NCI-H1105 (cell line): ENCODE results near the gene DYRK1B.
A peak's percentile ranks its signal among the peaks of the same experiment; 100 is the strongest.
"Not testable (repeated sequence)": the region's sequence is repeated elsewhere in the genome, so short reads cannot be mapped to it uniquely, and the experiment has no call there.

Experiments
- DNase-seq: peaks from one replicate; lab custom pipeline; 2025; lab: John Stamatoyannopoulos, UW

Gene DYRK1B

DNA sequence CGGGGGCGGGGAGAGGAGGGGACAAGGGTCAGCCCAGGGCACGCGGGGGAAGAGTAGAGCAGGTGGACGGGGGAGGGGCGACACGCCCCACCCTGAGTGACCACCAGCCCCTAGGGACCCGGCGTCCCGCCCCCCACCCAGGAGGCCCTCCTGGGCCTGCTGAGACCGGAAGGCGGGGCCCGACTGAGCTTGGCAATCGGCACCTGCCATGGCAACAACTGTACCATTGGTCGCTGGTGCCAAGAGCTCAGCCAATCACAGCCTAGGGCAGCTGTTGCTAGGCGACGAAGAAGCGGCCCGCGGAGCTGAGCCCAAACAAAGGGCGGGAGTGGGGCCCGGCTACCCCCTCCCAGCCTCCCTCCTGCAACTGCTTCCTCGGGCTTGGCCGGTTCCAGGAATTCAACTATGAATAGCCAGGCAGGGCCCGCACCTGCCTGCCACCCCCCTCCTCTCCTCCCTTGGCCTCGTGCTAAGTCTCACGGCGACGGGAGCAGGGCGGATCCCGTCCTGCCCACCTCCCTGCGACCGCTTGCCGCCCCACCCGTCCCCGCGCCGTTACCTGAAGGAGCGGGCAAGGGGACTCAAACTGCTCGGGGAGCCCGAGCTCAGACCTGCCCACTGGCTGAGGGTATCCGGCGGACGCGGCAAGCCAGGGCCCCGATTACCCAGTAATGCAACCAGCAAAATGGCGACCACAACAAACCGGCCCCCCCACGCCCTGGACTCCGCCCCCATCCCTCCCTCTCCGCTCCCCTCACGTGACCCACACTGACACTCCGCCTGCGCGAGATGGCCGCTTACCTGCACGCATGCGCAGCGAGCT is at the start of gene DYRK1B:
Gene DYRK1B, minus strand, starts transcription at position 699 of the 823 bp plus-strand sequence. CDS start 2,295 bp downstream, outside the sequence.
- DNase-seq: peak; percentile 99

DNA sequence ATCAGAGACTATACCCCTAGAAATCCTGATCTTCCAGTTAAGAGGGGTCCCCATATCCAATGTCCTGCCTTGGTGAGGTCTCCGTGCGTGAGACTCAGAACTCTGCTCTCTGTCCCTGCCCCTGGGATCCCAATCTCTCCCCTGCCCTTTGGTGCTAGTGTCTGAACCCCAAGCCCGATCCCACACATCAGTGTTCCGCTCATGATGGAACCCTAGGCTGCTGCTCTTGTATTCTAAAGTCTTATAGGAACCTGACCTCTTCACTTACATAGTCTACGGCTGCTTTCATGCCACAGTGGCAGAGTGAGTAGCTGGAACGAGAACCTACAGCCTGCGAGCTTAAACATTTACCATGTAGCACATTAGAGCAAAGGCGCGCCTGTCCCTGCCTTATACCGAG is 48.7 kb upstream of the DYRK1B start:
- DNase-seq: not testable (repeated sequence)

DNA sequence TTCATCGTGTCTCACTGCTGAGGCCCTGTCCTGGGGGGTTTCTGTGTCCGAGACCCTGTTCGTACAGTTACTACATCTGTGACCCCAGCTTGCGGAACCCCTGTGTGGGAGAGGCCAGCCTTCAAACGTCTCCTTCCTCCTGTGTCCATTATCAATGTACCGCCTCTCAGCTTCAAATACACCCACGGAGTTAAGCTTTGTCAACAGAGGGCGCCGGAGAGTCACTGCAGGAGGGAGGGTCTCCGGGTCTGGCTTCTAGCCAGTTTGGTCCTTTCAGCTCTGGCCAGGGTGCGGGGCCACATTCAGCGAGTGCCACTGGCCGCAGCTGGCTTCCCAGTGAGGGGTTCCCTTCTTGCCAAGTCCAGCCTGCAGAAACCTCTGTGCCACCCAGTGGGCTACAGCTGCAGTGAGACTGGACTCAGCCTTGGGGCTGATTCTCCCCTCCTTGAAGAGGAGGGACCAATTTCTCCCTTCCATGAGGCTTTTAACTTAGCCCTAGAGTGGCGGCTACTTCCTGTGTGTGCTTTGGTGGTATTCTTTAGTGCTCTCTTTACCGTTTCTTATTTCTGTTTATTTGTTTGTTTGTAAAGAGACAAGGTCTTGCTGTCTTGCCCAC is 47.6 kb upstream of the DYRK1B start:
- DNase-seq: not testable (repeated sequence)

DNA sequence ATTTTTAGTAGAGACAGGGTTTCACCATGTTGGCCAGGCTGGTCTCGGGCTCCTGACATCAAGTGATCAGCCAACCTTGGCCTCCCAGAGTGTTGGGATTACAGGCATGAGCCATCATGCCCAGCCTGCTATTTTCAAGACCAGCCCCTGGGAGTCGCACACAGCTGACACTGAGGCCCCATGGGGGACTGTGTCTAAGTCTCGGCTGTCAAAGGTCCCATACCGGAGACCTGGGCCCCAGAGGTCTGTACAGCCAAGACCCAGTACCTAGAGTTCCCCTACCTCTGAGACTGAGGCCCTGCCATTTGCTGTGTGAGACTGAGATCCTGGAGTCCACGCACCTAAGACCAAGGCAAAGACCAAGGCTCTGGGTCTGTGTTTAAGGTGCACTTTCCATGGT is 46.3 kb upstream of the DYRK1B start:
- not testable (repeated sequence) for DNase-seq

DNA sequence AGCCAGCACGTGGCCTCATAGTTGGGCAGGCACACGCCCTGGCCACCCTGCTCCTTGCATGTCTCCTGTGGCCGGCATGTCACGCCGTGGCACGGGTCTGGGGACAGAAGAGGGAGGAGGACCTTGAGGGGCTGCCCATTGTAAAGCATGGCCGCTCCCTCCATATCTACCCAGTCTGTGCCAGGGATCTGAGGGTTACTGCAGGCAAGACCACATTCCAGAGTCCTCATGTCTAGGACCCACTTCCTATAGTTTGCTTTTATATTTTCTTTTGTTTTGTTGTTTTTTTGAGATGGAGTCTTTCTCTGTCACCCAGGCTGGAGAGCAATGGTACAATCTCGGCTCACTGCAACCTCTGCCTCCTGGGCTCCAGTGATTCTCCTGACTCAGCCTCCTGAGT is 45.8 kb upstream of the DYRK1B start:
- DNase-seq: not testable (repeated sequence)

DNA sequence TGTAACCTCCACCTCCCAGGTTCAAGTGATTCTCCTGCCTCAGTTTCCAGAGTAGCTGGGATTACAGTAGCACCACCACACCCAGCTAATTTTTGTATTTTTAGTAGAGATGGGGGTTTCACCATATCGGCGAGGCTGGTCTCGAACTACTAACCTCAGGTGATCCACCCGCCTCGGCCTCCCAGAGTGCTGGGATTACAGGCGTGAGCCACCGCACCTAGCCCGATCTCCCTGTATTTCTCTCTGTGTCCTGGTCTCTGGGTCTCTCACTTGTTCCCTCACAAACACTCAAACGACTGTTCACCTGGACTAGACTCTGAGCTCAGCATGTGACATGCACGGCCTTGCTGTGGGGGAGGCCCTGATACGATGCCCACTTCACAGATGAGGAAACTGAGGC is 44.9 kb upstream of the DYRK1B start:
- not testable (repeated sequence) for DNase-seq

DNA sequence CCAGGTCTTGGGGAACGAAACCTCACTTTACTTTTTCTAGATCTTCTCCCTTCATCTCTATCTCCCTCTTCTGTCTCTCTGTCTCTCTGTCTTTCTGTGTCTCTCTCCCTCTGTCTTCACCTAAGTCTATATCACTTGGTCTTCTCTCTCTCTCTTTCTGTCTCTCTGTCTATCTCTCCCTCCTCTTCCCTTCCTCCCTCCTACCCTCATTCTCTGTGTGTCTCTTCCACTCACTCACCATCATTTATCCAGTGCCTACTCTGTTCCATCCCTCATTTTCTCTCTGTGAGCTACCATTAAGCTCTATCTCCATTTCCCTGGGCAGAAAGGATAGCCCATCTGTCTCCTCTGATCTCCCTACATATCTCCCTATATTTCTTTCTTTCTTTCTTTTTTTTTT is 44.4 kb upstream of the DYRK1B start:
- DNase-seq: no peak

DNA sequence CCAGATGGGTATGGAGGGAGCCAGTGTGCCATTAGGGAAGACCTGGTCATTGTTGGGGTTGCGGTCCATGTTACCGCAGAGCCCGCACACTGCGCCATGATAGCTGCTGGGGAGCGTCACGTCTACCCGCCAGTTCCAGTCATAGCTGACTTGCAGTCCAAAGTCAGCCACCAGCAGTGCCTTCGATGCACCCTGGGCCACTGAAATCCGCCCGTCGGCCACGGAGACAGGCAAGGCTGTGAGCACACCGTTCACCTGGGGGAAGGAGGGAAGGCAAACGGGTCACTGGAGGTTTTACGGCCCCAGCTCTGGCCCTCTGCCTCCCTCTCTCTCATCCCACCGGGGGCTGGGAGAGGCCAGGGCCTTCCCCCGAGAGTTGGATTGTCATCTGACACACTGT is 44.0 kb upstream of the DYRK1B start:
- DNase-seq: not testable (repeated sequence)

DNA sequence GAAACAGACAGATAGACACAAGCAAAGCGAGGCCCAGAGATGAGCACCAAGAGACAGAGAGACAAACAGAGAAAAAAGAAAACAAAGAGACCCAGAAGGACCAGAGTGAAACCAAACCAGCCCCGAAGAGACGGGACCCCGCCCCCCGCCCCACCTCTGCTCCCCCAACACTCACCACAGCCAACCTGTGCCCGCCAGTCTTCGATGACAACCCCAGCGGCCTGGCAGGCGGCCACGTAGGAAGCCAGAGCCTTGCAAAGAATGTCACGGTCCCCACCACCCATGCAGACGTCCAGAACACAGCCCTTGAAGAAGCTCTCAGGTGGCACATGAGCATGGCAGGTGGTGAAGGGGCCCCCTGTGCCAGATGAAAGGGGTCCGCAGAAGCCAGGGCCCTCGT is 43.5 kb upstream of the DYRK1B start:
- not testable (repeated sequence) for DNase-seq

DNA sequence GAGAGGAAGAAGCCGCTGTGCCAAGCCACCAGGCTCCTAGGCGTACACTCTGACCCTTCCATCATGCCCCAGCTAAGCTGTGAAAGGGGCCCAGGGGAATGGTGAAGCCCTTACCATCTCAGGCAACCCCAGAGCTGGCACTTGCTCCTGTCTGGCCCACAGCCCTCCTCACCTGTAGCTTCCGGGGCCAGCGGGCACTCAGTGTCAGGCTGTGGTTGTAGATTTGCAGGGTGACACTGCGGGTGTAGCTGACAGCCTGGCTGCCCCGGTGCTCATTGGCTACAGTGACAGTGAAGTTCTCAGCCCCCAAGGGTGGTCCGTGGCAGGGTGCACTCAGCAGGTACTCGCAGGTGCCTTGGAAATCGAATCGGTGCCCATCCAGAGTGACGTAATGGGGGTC is 42.5 kb upstream of the DYRK1B start:
- not testable (repeated sequence) for DNase-seq

DNA sequence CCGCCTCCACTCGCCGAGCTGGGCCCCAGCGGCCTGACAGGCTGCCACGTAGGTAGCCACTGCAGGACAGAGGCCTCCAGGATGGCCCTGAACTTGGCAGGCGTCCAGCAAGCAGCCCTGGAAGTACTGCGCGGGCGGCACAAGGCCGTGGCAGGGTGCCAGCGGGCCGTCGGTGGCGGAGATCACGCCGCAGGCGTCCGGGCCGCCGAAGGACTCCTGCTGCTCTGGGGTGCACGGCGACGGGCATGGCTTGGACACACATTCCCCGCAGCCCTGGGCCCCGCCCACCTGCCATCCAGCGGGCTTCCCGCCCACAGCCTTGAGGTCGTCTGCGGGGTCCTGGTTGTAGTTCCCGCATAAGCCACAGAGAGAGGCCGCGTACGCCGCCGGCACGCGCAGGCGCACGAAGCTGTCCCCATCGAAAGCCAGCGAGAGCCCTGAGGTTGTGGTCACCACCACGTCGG is 41.5 kb upstream of the DYRK1B start:
- DNase-seq: not testable (repeated sequence)

DNA sequence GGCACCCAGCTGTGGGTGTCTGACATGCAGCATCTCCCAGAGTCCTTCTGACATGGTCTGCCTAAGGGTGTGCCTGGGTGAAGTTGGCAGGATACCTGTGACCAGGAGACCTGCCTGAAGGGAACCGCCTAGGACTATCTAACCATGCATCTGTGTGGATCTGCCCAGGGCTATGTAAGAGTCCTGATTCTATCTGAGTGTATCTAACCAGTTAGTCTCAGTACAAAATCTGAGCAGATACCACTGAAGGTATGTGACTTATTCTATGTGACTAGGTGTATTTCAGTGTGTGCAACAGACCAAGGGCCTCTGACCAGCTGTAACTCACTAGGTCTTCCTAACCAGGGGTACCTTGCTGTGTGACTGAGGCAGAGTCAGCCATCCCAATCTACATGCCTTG is 40.4 kb upstream of the DYRK1B start:
- DNase-seq: no peak

DNA sequence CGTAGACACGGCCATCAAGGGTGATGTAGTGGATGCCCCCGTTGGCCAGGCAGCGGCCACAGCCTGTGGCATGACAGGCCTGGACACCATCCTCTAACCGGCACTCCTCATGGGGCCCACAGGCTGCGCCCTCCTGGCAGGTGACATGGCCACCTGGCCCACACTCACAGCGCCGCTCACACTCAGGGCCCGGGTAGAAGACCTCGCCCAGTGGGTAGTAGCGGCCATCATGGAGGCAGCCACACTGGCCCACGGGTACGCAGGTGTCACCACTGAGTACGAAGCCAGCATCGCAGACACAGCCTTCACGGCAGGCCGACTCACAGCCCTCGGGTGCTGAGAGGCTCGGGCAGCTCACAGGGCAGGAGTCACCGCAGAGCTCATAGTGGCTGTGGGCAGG is 39.4 kb upstream of the DYRK1B start:
- DNase-seq: no peak

DNA sequence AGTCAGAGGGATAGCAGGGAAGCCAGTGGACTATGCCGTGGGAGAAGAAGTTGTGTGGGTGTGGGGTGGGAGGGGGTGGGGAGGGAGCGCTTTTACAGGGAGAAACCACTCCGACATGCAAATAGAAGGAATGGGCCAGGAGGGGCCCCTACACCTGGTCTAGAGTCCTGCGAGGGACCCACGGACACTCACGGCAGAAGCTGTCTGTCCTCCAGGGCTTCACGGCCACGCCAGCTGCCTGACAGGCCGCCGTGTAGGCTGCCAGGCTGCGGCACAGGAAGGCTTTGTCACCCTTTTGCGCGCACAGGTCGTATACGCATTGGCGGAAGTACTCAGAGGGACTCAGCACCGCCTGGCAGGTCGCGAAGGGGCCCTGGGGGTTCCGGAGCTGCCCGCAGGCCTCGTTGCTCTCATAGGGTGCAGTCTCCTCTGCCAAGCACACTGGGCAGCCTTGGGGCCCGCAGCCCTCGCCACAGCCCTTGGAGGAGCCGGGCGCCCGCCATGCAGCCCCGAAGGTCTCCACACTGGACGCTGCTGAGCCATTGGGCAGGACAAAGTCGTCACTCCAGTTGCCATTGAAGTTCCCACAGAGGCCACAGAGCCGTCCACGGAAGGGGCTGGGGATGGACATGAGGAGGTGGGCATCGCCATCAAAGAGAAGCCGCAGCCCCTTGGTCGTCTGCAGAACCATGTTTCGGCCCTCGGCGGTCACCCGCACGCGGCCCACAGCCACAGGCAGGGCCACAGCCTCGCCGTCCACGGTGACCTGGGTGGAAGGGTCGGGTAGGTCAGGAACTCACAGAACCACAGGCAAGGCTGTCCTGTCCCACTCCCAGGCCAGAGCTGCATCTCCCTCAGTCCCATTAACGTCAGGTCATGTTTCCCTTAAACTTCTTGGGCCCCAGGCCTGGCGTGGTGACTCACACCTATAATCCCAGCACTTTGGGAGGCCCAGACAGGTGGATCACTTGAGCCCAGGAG is 38.2 kb upstream of the DYRK1B start:
- DNase-seq: no peak

DNA sequence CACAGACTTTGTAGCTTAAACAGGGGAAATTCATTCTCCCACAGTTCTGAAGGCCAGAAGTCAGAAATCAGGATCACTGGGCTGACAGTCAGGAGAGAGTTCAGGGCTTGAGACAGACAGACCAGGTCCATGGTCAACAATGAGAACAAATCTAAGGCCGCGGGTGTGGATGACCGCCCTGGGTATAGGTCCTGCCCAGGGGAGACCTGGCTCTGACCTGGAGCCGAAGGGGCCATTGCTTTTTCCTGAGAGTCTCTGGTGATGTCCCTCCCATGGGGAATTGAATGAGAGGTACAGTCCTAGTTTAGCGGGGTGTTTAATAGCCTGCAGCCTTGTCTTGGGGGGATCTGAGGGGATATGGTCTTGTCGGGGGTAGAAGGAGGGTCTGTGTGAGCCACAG is 37.4 kb upstream of the DYRK1B start:
- DNase-seq: no peak

DNA sequence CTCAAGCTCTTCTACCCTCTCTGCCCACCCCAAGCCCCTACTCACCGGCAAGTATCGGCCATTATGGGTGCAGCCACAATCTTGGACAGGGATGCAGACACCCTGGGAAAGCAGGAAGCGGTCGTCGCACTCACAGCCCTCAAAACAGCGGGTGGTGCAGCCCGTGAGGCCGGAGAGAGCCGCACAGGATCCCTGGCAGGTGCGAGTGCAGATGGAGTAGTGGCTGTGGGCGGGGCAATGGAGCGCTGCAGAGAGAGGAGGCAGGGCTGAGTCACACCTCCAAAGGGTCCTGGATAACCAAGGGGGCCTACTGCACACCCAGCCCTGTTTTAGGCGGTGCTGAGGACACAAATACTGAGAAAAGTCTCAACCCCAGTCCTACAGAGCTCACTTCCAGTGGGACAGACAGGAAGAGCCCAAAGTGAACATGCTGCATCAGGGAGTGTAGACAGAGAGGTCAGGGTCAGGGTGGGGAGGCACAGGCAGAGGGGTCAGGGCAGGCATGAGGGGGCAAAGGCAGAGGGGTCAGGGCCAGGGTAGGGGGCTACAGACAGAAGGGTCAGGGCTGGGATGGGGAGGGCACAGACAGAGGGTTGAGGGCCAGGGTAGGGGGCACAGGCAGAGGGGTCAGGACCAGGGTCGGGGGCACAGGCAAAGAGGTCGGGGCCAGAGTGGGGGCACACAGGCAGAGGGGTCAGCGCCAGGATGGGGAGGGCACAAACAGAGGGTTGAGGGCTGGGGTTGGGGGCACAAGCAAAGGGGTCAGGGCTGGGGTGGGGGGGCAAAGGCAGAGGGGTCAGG is 36.4 kb upstream of the DYRK1B start:
- DNase-seq: peak; percentile 38

DNA sequence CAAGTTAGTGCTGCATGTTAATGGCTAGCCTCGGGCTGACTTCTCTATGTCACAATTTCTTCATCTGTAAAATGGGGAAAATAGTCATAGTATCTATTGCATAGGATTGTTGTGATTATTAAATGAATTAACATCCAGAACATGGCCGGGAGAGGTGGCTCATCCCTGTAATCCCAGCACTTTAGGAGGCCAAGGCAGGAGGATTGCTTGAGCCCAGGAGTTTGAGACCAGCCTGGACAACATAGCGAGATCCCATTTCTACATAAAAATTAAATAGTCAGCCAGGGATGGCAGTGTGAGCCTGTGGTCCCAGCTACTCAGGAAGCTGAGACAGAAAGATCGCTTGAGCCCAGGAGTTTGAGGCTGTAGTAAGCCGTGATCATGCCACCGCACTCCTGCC is 34.0 kb upstream of the DYRK1B start:
- DNase-seq: no peak

DNA sequence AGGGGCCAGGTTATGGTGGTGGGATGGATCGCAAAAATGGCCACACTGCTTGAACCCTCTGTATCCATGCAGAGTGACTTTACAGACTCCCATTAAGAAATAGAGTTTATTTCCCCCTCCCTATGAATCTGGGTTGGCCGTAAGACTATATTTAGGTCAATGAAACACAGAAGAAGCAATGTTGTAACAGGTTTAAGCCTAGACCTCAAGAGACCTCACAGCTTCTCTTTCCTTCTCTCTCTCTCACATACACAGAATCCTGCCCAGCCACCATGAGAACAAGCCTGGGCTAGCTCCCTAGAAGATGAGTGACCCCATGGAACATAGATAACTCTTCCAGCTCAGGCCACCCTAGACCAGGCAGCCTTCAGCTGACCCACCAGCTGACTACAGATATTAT is 33.2 kb upstream of the DYRK1B start:
- no peak for DNase-seq

DNA sequence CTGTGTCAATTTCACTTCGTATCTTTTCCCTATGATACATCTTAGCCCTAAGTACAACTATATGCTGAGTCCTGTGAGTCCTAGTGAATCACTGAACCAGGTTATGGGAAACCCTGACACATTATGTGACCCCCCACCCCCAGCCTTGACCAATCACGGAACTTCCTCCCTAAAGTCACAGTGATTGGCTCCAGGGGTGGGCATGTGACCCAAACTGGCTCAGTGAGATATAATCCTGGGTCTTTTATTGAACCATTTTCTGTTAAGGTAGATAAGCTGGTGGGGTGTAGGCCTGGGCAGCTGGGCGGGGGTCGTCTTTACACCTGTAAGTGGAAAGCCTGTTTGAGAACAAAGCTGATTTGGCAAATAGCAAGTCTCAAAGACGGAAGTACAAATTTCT is 32.0 kb upstream of the DYRK1B start:
- no peak for DNase-seq

DNA sequence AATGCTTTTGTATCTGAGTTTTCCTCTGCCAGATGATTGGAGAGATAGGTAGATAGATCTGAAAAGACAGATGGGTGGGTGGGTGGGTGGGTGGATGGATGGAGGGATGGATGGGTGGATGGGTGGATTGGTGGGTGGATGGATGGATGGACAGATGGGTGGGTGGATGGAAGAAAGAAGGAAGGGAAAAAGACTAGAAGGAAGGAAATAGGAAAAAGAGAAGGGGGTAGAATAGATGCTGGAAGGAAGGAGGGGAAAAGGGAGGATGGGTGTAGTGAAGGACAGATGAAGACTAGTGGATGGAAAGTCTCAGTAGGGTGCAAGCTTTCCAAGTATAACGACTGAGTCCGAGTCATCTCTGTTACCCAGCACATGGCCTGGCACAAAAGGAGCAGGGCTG is 31.2 kb upstream of the DYRK1B start:
- no peak for DNase-seq

DNA sequence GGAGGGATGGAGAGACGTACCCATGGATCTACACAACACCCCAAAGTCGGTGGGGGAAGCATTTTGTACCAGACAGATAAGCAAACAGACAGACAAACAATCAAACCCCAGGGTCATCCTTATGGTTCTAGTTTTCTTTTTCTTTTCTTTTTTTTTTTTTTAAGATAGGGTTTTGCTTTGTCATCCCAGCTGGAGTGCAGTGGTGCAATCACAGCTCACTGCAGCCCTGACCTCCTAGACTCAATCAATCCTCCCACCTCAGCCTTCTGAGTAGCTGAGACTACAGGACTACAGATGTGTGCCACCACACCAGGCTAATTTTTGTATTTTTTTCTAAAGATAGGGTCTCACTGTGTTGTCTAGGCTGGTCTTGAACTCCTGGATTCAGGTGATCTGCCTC is 30.2 kb upstream of the DYRK1B start:
- DNase-seq: no peak
